HL-60 (cell line): ENCODE measurements around the gene SZRD1.

Source experiments
- DNase-seq, 2 experiments: peaks; one replicate each; pipeline ENCODE4 v3.0.0-alpha.2; 2010 to 2020; ENCODE audit warnings: low read depth in 1 of 2, low spot score in 1 of 2
- H3K27ac ChIP-seq: fragments of 250-450 bp; sonication (Bioruptor Pico); replicated peaks from 2 replicates; pipeline ENCODE4 v1.5.1; 2020; ENCODE audit warnings: mild to moderate bottlenecking, moderate library complexity
- H3K27me3 ChIP-seq: fragments of 250-450 bp; sonication (Bioruptor Pico); 2 replicates; pipeline ENCODE4 v1.5.1; 2021; ENCODE audit warnings: mild to moderate bottlenecking, moderate library complexity; ENCODE audit not compliant: insufficient read depth, poor library complexity, severe bottlenecking
- H3K4me3 ChIP-seq: replicated peaks from 2 replicates; pipeline ENCODE4 v1.5.1; 2011; ENCODE audit warnings: mild to moderate bottlenecking, control low read depth, low read length; ENCODE audit not compliant: insufficient read depth
- SPI1 ChIP-seq: IDR thresholded peaks from 2 replicates; pipeline ENCODE4 v1.6.1; 2012; ENCODE audit warnings: low read depth, mild to moderate bottlenecking, borderline replicate concordance

The SZRD1 gene

DNA sequence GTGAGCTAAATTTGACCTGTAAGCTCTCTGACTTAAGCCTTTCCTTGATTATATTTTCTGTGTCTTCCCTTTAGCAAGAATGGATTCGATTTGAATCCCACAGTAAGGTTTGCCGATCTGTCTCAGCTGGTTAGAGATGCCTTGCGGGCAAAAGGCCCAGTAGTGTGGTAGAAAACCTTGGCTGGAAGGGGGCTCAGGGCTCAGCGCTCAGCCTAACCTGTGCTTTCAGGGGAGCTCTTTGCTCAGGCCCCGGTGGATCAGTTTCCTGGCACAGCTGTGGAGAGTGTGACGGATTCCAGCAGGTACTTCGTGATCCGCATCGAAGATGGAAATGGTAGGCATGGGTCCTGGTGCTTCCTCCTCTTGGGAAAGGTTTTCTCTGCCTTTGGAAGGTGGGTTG is 80.6 kb downstream of the SZRD1 start:
- Histone ChIP-seq H3K27me3 (no peaks in the 10 kb centered on the region), H3K27ac (no peak overlapping the region), H3K4me3 (no peak overlapping the region)
- no peak for DNase-seq
- no peak for TF ChIP-seq SPI1
